ENCODE measurements around the gene SEPSECS. TPM values are rescaled to one million over a fixed set of nuclear protein-coding genes. Genes with fewer than 3 reads are reported as not detected.

Gene SEPSECS
- total RNA-seq, 1 donor from 2014 or later, result 10.3 TPM

DNA sequence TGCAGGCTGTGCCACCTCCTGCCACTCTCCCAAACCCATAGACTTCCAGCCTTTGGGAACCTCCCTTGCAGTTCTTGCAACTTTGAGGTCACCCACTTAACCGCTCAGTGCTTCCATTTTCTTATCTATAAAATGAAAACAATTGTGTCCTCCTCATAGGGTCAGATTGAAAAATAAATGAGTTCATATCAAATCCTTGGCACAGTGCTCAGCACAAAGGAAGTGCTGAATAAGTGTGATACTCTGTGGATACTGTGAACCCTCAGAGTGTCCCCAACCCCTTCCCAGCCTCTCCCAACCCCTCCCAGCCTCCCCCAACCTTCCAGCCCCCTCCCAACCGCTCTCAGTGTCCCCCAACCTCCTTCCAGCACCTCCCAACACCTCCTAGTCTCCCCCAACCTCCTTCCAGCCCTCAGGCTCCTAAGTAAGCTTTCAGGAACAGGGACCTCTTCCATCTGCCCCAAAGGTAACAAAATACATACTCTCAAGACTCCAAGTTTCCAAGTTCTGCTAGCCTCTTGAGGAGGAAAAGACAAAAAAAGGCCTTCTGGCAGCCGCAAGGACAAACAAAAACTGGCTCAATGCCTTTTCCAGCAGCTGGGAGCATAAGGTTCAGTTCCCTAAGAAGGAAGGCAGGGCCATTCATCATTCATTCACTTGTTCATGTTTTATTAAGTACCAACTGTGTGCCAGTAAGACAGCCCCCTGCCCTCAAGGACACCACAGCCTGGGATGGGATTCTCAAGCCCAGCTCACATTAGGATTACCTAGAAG lies 83.4 kb downstream of the SEPSECS start:
- Mint-ChIP-seq H3K27ac (no peak overlapping the region), H3K4me3 (no peak overlapping the region), H3K9me3 (no peaks in the 10 kb centered on the region), H3K27me3 (ENCODE audit: low read depth) (no peaks in the 10 kb centered on the region), H3K36me3 (no peaks in the 10 kb centered on the region), H3K4me1 (peaks cover 5% of the 10 kb centered on the region)
- DNase-seq (ENCODE audit: low spot score in 2 of 2, unreplicated experiment in 2 of 2), result no peak
- TF ChIP-seq, protein P1, sequence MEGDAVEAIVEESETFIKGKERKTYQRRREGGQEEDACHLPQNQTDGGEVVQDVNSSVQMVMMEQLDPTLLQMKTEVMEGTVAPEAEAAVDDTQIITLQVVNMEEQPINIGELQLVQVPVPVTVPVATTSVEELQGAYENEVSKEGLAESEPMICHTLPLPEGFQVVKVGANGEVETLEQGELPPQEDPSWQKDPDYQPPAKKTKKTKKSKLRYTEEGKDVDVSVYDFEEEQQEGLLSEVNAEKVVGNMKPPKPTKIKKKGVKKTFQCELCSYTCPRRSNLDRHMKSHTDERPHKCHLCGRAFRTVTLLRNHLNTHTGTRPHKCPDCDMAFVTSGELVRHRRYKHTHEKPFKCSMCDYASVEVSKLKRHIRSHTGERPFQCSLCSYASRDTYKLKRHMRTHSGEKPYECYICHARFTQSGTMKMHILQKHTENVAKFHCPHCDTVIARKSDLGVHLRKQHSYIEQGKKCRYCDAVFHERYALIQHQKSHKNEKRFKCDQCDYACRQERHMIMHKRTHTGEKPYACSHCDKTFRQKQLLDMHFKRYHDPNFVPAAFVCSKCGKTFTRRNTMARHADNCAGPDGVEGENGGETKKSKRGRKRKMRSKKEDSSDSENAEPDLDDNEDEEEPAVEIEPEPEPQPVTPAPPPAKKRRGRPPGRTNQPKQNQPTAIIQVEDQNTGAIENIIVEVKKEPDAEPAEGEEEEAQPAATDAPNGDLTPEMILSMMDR (IDR thresholded peaks at IDR 0.05; ENCODE audit: unreplicated experiment), result no peak

DNA sequence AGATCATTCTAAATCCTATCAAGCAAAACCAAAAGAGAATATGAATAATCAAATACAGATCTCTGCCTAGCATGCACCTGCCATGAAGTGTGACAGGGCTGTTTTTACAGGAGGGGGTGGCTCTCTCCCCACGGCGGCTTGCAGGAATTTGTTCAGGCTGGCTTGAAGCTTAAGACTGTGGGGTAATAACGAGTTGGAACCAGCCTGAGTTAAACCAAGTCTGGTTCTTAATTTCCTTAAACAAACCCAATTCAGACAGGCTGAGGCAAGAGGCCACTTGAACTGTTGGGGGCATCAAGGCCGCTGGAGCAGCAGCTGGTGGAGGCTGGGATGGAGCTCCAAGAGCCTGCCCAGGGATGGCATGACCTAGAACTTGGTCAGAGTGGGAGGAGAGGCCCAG lies 84.4 kb downstream of the SEPSECS start:
- no peak overlapping the region for H3K27ac Mint-ChIP-seq
- H3K4me3 Mint-ChIP-seq, result no peak overlapping the region
- no peaks in the 10 kb centered on the region for H3K27me3 Mint-ChIP-seq (ENCODE audit: low read depth)
- TF ChIP-seq, protein P1 (IDR thresholded peaks at IDR 0.05; ENCODE audit: unreplicated experiment), result no peak
- H3K4me1 Mint-ChIP-seq, result peaks cover 5% of the 10 kb centered on the region
- no peaks in the 10 kb centered on the region for H3K36me3 Mint-ChIP-seq
- no peaks in the 10 kb centered on the region for H3K9me3 Mint-ChIP-seq
- DNase-seq (ENCODE audit: low spot score in 2 of 2, unreplicated experiment in 2 of 2), result no peak

DNA sequence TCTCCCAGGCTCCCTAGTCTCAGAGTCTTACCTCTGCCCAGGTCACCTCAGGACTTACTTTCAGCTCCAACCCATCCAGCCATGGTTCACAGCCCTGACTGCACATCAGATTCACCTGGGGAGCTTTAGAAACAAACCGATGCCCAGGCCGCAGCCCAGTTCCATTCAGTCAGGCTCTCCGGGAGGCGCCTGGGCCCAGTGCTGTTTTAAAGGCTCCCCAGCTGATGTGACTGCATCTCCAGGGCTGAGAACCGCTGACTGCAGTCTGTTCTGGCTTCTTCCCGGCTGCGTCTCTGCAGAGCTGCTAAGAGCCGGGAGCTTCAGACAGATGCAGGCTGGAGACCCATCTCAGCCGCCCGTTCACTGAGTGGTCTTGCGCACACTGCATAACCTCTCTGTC lies 85.1 kb downstream of the SEPSECS start:
- Mint-ChIP-seq H3K4me1 (peaks cover 5% of the 10 kb centered on the region), H3K27ac (no peak overlapping the region), H3K27me3 (ENCODE audit: low read depth) (no peaks in the 10 kb centered on the region), H3K36me3 (no peaks in the 10 kb centered on the region), H3K9me3 (no peaks in the 10 kb centered on the region), H3K4me3 (no peak overlapping the region)
- TF ChIP-seq, protein P1 (IDR thresholded peaks at IDR 0.05; ENCODE audit: unreplicated experiment), result no peak
- no peak for DNase-seq (ENCODE audit: low spot score in 2 of 2, unreplicated experiment in 2 of 2)

DNA sequence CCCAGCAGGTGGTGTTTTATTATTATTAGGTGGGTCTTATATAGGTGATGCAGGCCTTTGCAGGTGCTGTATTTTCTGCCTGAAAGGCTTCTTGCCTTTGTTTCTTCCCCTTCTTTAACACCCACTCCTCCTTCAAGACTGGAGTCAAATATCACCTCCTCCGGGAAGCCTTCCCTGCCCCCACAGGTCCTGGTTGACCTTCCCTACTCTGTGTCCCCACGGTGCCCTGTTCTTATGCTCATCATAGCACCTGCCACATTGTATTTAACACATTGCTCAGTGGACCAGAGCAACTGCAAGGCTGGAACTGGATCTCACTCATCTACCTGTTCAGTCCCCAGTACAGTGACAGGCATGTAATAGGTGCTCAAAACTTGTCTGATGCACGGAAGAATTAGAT lies 89.7 kb downstream of the SEPSECS start:
- no peak overlapping the region for H3K4me3 Mint-ChIP-seq
- peaks cover 1% of the 10 kb centered on the region for H3K4me1 Mint-ChIP-seq
- H3K27ac Mint-ChIP-seq, result no peak overlapping the region
- H3K27me3 Mint-ChIP-seq (ENCODE audit: low read depth), result no peaks in the 10 kb centered on the region
- TF ChIP-seq, protein P1 (IDR thresholded peaks at IDR 0.05; ENCODE audit: unreplicated experiment), result no peak
- no peak for DNase-seq (ENCODE audit: low spot score in 2 of 2, unreplicated experiment in 2 of 2)
- H3K36me3 Mint-ChIP-seq, result no peaks in the 10 kb centered on the region
- H3K9me3 Mint-ChIP-seq, result no peaks in the 10 kb centered on the region

Other genes starting within 250 kb of the SEPSECS start
- gene CCDC149, start 247.4 kb downstream of the SEPSECS start, total RNA-seq, result 15.3 to 17.6 TPM (median 16.2 TPM) in 3 replicates
- 4.0 to 4.5 TPM (median 4.1 TPM) in 3 replicates for gene LGI2, start 129.5 kb downstream of the SEPSECS start, total RNA-seq
- 9.1 to 10.1 TPM (median 9.8 TPM) in 3 replicates for gene PI4K2B, start 73.6 kb upstream of the SEPSECS start, total RNA-seq
- gene ZCCHC4, start 152.3 kb upstream of the SEPSECS start, total RNA-seq, result 13.2 to 15.9 TPM (median 15.4 TPM) in 3 replicates
- 31.9 to 35.8 TPM (median 35.6 TPM) in 3 replicates for gene ANAPC4, start 216.8 kb upstream of the SEPSECS start, total RNA-seq

All from mesothelial cell of epicardium (in vitro differentiated cells).